ENCODE results near the gene PCNT.

The PCNT gene

DNA sequence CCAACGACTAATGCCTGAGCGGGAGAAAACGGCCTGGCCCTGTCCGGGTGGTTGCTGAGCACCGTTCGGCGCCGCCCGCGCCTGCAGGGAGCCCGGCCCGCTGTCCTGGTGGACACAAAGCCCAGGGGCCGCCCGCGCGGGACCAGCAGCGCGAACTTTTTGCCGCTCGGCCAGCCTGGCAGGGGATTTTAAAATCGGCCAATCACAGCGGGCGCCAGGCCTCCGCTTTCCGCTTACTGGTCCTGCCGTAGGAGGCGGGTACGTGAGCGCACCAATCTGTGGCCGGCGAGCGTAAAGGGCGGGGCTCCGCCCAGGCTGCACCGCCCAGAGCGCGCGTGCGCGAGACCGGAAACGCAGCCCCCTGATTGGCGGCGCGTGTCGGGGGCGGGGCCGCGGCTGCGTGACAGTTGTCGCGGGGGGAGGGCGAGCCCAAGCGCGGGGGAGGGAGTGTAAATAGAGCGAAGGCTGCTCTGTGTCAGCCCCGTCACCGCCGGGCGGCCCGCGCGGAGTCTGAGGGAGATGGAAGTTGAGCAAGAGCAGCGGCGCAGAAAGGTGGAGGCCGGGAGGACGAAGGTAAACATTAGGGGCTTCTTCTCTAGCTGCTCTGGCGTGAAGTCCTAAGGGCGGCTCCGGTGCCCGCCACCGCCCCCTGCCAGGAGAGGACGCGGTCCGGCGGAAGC is at the start of gene PCNT, which contains the start of gene C21orf58:
Gene PCNT (plus strand): TSS at position 447 of the 680 bp plus-strand sequence. CDS start 73 bp downstream, at position 520.
Gene C21orf58 (minus strand): TSS at position 161 of the 680 bp plus-strand sequence. CDS start 1,132 bp downstream, outside the sequence.
- peak; percentile 98 for DNase-seq

GRCh38 chr21:46274797-46275390 is 49.1 kb upstream of the PCNT start:
- no peak for DNase-seq

GRCh38 chr21:46284077-46284644 is 39.8 kb upstream of the PCNT start:
- DNase-seq = no peak

GRCh38 chr21:46284733-46285132 is 39.2 kb upstream of the PCNT start:
- no peak for DNase-seq

- DNase-seq = no peak
These were observed 38.7 kb upstream of the PCNT start, which contains the start of gene MCM3AP for GRCh38 chr21:46285206-46285661. TSS of gene MCM3AP (minus strand) at chr21:46285611. CDS start at chr21:46285286, 325 bp downstream.

- DNase-seq = peak; percentile 90
These were observed 38.0 kb upstream of the PCNT start, which contains the start of gene YBEY for GRCh38 chr21:46285761-46286647. TSS of gene YBEY (plus strand) at chr21:46286342. CDS start at chr21:46286914, 572 bp downstream.

DNA sequence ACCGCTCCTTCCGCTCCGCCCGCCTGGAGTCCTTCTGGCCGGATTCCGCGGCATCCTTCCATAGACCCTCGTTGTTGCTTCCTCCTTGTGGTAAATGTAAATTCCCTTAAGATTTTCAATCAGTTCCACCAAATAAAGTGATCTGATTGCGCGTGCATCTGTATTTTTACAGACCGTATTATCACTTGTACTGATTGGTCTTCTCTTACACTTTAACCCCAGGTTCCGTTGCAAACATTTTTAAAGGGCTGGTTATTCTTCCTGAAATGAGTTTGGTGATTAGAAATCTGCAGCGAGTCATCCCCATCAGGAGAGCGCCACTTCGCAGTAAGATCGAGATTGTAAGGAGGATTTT is 37.3 kb upstream of the PCNT start:
- no peak for DNase-seq

GRCh38 chr21:46287541-46287940 is 36.4 kb upstream of the PCNT start:
- DNase-seq = no peak

GRCh38 chr21:46289655-46290179 is 34.2 kb upstream of the PCNT start:
- no peak for DNase-seq

GRCh38 chr21:46291561-46291960 is 32.4 kb upstream of the PCNT start:
- no peak for DNase-seq

- no peak for DNase-seq
These were observed 29.2 kb upstream of the PCNT start for GRCh38 chr21:46294647-46295176.

GRCh38 chr21:46295177-46295770 is 28.7 kb upstream of the PCNT start:
- DNase-seq = no peak

DNA sequence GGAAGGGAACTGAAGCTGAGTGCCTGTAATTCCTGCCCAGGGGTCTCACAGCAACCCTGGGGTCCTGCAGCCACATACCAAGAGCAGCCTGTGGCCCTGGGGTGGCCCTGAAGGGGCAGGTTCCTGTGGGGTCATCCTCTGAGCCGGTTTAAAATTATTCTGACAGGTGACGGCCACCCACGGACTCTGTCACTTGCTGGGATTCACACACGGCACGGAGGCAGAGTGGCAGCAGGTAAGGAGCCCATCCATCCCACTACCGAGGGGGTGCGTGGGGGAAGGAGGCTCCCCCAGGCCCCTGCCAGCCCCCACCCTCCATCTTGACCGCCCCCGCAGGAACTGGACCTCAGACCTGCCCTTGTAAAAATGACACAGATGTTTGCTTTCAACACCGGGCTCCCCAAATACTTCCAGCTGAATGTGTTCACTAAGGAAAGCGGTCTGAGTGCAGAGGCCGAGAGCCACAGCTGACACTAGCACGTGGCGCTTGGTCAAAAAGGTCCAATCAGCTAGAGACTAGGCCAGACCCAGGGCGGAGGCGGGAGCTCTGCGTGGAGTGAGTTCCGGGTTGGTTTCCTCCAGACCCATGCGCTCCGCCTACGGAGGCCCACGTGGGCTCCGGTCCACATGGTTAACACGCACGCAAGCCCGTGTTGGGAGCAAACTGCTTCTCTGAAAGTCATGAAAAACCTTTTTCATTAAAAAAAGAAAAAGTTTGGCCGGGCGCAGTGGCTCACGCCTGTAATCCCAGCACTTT is 27.8 kb upstream of the PCNT start:
- peak; percentile 81 for DNase-seq

DNA sequence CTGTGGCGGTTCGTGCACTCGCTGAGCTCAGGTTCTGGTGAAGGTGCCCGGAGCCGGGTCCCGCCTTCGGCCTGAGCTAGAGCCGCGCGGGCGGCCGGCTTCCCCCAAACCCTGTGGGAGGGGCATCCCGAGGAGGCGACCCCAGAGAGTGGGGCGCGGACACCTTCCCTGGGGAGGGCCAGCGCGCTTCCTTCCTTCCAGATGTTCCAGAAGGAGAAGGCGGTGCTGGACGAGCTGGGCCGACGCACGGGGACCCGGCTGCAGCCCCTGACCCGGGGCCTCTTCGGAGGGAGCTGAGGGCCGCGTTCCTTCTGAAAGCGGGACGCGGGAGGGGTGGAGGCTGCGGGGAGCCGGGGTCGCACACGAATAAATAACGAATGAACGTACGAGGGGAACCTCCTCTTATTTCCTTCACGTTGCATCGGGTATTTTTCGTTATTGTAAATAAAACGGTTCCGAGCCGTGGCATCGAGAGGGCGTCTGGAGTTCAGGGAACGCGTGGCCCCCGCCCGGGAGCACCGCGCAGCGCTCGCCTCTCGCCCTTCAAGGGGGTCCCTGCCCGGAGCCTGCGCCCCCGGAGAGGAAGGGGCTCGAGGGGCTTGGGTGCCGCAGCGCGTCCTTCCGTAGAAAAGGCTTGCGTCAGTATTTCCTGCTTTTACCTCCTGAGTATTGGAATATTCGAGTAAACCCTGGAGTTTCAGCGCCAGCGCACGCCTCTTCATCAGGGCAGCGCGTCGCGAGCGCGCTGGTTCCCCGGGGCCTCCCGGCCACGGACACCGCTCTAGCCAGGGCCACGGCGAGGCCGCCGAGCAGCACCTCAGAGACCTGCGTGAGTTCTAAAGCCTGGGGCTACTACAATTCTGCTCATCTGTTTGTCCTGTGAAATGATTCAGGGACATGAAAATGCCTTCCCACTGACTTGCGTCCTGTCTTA is 26.4 kb upstream of the PCNT start:
- peak; percentile 39 for DNase-seq

DNA sequence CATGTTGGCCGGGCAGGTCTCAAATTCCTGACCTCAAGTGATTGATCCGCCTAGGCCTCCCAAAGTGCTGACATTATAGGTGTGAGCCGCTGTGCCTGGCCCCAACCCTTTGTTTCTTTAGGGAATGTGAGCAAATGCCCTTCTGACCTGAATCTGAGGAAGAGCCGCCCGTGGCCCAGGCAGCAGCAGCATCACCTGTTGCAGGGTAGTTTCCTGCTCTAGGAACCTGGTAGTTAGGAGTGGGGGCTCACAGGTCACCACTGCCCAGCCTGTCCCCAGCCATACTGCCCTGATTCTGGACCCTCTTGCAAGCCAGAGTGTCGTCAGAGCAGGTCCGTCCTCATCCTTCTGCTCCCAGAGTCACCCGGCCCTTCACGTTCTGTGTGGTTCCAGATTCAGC is 24.8 kb upstream of the PCNT start:
- DNase-seq = no peak

DNA sequence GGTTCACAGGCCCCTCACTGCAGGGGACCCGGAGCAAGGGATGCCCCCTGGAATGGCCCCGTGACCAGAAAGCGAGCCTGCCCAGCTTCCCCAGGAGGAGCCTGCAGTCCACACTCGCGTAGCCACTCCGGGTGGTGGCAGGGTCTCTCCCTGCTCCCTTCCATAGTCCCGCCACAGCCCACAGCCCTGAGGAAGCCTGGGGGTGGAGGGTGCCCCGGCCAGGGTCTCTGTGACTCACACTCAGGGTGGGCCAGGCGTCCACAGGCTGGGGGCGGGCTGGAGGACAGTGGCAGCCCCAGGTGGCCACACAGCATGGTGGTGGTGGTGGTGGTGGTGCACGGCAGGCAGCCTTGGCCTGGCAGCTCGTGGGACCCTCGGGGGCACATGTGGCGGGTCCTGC is 22.2 kb upstream of the PCNT start:
- DNase-seq = no peak

DNA sequence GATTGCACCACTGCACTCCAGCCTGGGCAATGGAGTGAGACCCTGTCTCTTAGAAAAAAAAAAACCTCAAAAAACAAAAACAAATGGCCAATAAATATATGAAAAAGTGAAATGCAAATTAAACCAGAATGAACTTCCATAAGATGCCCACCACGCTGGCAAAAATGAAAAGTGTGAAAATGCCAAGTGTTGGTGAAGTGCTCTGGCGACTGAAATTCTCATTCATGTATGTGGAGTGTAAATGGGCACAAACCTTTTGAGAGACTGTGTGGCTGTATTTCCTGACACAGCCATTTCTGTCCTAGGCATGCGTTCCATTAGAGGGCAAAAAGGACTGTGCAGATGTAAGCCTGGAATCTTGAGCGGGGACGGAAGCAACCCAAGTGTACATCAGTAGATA is 19.5 kb upstream of the PCNT start:
- DNase-seq = no peak

DNA sequence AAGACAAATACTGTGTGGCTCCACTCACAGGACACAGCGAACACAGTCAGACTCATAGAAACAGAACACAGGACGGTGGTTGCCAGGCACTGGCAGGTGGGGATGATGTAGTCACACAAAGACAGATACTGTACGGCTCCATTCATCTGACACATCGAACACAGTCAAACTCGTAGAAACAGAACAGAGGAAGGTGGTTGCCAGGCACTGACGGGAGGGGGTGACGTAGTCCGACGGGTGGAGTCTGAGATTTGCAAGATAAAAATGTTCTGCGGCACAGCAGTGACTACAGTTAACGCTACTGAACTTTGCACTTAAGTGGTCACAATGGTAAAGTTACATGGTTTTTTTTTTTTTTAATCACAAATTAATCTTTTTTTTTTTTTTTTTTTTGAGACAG is 19.0 kb upstream of the PCNT start:
- DNase-seq = no peak

GRCh38 chr21:46307625-46308024 is 16.3 kb upstream of the PCNT start:
- no peak for DNase-seq

DNA sequence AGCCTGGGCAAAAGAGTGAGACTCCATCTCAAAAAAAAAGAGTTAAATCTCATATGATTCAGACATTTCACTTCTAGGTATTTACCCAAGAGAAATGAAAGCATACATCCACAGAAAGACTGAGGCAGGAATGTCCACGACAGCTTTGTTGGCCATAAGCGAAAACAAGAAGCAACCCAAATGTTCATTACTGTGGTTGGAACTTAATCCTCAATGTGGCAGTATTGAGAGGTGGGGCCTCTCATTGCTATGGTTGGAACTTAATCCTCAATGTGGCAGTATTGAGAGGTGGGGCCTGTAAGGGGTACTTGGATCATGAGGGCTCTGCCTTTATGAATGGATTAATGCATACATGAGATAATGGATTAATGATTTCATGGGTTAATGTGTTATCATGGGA is 15.5 kb upstream of the PCNT start:
- DNase-seq = no peak

All from CD4-positive, alpha-beta T cell treated with Interleukin-6 for 4 hours (primary cell).